Activated T-cell treated with anti-CD3 and anti-CD28 coated beads, Interleukin-2, amount 50 U/mL, for 1 hour (primary cell): ENCODE data around the gene RAB44.

Experiments used
- DNase-seq: peaks from one replicate; pipeline ENCODE4 v3.0.0-alpha.2; 2020

RAB44 gene

DNA sequence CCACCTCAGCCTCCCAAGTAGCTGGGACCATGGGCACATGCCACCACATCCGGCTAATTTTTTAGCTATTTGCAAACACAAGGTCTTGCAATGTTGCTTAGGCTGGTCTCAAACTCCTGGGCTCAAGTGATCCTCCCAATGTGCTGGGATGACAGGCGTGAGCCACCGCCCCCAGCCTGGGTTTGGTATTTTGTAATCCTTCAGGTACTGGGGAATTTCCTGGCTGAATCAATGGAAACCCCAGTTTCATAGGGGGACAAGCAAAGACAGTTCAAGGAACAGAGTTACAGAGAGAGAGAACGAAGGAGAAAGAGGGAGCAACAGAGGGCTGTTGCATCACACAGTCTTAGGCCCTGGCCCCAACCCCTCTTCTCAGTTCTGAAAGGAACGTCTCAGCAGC is 35.7 kb downstream of the RAB44 start:
- DNase-seq = no peak

DNA sequence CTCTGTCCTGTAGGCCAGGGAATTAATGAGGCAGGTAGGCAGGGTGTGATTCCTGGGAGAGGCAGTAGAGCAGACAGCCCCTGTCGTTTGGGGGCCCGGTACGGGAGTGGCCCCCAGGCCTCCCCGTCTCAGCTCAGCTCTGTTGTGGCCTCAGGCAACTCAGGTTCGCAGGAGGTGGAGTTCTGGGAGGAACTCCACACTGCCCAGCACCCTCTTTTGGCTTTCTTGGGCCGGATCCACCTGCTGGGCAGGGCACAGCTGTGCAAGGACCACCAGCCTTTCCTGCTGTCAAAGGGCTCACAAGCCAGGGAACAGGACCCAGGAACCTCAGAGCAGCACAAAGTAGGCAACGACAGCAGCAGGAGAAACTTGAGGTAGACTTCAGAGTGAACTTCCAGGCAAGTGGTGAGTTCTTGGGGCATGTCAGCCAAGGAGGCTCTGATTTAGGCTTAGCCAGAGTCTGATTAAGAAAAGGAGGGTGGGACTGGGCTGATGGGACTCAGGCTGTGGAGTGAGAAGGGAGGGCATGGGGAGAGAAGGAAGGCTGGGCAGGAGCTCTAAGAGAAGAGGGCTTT is 36.9 kb downstream of the RAB44 start:
- no peak for DNase-seq

DNA sequence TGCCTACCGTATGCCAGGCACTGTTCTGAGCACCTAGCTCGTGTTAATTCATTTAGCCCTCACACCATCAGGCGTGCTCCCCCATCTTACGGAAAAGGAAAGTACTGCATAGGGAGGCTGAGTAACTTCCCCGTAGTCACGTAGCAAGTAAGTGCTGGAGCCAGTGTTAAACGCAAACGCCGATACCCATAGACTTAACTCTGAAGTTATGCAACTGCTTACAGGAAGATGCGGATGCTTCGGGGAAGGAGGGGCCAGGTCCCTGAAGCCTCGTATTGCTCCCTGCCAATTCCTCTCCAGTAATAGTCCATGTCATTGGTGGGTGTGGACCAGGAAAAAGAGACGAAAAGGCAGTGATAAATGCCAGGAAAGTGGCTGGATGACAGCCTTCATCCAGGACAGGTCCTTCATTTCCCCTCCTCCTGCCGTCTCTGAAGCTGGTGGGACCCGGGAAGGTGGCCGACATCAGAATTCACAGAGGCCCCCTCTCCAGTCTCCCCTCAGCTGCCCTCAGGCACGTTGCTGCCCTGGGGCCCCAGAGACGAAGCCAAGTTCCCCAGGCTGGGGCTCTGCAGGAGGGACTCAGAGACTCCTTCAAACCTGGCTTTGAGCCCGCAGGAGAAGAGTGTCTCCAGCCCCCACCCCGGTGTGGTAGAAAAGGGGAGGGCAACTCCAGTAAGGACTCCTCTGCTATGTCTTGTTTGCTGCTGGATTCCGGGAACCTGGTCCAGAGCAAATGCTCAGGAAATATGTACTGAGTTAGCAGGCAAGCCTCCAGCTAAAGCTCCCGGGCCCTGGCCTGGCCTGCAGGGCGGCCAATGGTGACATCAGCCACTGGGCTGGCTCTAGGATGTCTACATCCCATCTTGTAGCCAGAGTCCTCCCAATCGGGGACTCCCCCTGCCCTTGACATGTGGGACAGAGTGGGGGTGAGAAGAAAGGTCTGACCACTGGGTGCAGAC is 37.8 kb downstream of the RAB44 start:
- no peak for DNase-seq

DNA sequence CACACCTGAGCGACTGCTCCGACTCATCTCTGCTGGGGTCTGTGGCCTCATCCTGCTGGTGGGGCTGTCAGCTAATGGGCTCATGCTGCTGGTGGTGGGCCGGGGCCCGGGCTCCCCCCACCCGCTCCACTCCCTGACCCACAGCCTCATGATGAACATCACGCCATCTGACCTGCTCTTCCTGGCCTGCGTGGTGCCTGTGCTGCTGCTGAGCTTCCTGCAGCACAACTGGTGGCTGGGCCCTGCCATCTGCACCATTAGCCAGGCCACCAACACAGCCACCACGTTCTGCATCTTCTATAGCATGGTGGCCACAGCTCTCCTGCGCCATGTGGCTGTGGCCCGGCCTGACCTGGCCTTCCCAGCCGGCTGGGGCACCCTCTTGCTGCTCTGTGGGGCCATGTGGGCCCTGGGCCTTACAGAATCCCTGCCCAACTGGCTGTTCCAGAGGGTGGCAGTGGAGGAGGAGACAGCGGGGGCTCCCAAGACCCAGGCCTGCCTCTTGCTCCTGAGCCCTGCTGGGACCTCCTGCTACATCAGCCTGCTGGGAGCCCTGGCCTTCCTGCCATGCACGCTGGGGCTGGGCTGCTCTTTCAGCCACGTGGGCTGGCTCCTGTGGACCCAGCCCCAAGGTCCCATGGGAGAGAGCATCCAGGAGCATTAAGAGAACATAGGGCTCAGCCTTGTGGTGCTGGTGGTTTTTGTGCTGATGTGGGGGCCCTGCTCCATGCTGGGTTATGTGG is 39.6 kb downstream of the RAB44 start:
- no peak for DNase-seq

DNA sequence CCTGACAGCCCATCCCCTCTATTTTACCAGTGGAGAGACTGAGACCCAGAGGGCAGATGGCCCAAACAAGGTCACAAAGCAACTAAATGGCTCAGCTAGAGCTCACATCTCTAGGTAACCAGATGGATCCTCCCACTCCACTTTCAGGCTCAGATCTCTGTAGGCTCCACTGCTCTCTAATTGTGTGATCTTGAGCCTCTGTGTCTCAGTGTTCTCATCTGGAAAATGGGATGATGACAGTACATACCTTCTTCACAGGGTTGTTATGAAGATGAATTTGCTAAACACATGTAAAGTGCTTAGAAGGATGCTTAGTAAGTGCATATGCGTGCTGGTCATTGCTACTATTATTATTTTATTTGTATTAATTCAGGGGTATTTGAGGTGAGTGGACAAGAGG is 40.5 kb downstream of the RAB44 start:
- DNase-seq = no peak

DNA sequence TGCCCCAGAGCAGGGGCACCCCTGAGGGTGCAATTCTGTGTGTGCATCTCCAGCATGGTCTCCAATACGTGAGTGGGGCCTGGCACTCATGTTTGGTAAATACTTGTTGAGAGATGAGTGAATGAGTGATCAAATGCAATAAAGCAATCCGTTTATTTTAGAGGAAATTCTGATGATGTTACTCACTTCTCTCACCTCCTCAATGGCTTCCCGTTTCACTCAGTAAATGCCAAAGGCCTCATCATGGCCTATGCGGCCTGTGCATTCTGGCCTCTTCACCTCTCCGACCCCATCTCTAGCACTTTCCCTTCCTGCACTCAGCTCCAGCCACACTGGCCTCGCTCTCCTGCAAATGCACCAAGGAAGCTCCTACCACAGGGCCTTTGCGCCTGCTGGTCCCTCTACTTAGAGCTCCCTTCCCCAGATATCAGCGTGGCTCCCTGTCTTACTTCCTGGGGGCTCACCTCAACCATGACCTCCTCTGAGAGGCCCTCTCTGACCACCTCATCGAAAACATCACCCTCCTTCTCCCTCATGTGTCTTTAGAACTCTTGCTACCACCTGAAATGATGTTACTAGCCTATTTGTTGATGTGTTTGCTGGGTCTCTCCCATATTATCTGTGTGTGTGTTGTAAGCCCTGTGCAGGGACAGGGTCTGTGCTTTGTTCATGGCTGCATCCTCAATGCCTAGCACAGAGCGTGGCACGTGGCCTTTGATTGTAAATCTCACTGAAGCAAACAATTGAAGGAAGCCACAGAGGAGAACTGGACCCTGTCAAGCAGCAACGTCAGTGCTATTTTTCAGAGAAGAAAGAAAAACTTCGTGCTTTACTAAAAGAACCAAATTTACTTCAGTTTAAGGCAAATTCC is 42.6 kb downstream of the RAB44 start:
- DNase-seq = no peak

DNA sequence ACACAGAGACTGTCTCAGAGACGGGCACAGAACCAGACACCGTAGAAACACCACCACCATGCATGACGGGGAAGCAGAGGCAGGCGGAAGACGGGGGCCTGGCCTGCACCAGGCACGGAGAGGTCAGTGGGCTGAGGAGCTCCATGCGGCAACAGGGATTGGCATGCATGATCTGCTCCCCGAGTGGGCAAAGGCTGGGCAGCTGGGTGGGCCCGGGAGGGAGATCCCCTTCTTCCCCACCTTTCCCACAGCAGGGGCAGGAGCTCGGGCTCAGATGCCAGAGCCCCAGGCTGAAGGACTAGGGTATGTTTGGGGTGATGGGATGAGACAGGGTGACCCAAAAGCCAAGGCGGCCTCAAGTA is 43.2 kb downstream of the RAB44 start:
- no peak for DNase-seq

DNA sequence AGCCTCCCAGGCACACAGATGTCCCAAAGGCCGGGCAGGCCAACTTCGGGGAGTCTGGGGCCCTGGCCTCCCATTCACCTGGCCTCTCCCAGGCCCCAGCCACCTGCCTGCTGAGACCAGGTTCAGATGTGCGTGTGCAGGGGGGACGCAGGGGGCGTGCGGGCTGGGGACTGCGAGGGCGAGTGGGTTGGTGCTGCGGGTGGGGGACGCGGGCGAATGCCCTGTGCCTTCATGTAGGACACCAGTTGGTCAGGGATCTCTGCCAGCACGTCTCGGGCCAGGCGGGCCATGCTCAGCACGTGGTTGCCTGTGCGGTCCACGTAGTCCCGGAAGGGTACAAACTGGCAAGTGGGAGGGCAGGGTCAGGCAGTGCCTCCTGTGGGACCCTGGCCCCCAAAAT is 44.5 kb downstream of the RAB44 start:
- DNase-seq = no peak

DNA sequence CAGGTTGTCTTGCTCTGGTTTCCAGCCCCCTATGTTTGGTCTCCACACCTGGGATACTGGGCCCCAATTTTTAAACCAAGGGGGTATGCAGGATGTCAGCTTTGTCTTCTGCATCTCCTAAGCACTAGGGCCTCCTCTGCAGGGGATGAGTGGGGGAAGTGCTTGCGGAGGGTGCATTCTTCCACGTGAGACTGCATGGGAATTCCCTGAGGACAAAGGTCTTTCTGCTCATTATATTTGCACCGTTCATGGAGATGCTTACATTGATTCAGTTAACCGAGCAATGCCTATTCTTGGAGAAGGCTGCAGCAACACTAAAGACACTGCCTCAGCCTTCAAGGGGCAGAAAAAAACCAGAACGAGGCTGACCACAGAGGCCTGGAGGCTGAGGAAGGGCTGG is 45.4 kb downstream of the RAB44 start:
- DNase-seq = no peak

DNA sequence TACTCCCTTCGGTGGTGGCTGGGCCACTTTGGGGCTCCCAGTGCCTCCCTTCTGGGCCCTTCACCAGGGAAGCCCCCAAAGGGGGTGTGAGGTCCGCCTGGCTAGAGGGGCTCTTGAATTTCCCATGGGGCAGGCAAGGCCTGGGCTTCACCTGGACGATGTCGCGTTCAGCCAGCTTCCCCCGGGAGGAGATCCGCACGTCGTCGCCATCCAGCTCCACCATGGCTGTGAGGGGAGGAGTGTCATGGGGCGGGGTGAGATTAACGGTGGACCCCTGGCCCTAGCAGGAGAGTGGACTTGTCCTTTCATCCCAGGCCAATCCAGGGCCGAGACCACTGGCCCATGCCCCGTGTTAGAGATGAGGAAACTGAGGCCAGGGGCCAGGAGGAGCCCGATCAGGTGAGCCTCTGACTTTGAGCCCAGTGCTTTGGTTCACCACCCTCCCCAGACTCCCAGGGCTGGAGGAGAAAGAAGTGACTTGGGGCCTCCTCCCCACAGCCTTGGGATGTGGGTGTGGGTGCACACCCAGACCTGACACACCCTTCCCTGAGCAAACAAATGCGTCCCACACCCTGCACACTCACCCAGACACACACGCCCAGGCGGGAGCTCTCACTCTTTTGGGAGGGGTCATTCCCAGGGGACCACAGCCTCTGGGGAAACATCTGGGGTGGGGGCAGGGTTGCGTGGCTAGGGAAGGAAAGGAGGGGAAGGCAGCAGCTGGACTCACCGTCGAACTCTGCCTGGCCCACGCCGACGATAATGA is 46.1 kb downstream of the RAB44 start:
- no peak for DNase-seq

DNA sequence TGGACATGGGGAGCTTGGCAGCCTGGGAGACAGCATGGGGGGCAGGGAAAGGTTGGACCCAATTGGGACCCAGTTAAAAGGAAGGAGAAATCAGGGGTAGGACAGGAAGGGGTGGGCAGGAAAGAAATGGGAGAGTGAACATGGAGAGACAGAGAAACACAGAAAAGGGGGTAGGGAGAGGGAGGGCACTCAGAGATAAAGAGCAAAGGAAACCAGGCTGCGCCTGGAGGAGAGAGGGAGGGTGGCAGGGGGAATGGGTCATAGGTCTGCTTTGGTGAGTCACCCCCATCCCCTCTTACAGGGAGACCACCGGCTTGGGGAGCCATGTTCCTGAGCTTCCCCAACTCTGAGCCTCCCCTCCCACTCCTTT is 46.7 kb downstream of the RAB44 start:
- no peak for DNase-seq

DNA sequence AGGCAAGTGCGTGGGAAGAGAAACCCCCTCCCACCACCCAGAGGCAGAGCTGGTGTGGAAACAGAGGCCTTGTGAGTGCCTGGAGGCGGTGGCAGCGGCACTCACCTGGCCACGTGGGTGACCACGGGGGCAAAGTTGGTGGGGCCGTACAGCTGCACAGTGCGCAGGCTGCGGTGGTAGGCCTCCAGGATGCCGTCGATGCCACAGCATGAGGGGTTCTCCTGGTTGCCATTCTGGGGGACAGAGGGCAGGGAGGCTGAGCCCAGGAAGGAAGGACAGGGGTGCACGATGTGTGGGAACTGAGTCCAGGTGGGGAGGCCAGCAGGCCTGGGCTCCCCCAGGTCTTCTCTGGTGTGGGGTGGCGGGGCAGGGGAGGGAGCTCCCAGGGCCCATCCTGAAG is 47.7 kb downstream of the RAB44 start:
- DNase-seq = no peak

DNA sequence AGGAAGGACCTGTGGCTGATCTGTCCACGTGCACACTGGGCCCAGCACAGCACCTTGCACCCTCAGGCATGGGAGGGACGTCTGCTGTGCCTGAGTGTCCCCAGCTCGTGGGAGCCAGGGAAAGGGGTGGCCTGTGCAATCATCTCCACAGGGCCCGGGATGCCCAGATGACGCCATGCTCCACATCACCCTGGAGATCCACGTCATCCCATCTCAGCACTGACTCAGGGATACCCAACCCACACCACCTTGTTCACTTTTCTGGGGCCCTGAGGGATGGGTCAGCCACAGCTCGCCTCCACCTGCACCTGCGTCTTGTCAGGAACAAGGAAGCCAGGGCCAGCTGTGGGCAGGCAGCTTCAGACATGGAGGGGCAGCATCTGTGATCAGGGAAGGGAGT is 48.2 kb downstream of the RAB44 start:
- DNase-seq = no peak

DNA sequence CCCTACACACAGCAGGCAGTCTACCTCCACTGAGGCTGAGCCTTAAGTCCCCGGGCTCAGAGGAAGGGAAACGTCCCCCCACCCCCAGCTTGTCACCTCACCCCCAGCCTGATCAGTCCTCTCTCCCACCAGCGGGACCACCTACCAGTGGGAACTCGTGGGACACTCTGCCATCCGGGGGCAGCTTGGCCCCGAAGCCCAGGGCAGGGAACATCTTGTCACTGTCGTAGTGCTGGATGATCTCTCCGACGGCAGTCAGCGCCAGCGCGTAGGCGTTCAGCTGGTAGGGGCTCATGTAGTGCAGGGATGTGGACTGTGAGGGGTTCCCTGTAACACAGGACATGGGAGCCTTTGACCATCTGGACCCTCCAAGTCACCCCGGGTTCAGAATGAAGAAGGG is 48.6 kb downstream of the RAB44 start:
- no peak for DNase-seq

DNA sequence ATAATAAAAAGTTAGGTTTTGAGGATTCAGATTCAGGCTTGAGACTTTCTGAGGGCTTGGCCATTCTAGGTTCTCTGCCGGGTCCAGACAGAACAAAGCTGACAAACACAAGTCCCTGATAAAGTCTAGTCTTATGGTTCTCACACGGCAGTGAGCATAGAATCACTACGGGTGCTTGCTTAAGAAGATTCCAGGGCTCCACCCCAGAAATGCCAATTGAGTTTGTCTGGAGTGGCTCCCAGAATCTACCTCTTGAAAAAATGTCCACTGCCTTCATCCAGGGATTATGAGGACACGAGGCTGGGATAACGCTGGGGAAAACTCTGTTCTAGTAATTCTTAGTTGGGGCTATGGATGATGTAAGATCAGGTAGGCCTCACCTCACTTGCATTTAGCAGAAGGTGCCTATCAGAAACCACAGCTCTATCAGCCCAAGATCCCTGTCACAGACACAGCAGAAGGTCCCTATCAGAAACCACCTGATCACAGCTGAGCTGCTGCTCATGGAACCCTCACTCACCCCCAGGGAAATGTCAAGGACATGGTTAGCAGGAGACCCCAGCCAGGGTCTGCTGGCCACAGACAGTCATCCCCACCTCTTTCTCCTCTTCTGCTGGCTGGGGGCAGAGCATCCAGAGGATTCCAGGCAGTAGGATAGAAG is 52.3 kb downstream of the RAB44 start:
- DNase-seq = no peak

DNA sequence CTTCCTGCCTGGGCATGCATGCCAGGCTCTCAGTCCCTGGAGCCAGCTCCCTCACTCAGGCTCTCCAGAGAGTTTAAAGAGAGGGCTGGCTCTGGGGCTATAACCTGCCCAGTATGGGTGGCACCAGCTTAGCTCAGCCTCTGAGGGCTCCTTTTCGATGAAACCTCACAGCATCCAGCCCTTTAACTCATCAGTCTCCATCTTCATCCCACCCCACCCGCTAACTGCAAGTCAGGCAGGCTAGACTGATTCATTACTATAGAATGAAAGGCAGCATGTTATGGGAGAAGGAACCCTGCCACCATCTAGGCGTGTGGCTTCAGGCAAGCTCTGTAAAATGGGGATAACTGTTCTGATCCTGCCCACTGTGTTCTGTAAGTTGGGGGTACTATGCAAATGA is 53.5 kb downstream of the RAB44 start:
- DNase-seq = no peak

DNA sequence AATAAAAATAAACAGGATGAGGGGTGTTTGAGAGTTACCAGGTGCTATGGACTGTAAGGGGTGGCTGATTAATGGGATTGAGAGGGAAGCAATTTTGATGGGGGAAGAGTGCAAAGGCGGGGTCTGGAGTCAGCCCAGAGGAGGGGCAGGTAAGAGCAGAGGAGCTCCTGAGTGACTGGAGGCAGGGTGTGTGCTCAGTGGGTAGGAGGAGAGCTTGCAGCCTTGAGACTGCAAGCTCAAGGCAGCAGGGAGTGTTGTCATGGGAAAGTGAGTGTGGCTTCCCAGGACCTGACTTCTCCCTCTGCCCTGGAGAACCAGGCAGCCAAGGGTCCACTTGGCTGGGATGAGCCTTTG is 54.2 kb downstream of the RAB44 start:
- DNase-seq = no peak

DNA sequence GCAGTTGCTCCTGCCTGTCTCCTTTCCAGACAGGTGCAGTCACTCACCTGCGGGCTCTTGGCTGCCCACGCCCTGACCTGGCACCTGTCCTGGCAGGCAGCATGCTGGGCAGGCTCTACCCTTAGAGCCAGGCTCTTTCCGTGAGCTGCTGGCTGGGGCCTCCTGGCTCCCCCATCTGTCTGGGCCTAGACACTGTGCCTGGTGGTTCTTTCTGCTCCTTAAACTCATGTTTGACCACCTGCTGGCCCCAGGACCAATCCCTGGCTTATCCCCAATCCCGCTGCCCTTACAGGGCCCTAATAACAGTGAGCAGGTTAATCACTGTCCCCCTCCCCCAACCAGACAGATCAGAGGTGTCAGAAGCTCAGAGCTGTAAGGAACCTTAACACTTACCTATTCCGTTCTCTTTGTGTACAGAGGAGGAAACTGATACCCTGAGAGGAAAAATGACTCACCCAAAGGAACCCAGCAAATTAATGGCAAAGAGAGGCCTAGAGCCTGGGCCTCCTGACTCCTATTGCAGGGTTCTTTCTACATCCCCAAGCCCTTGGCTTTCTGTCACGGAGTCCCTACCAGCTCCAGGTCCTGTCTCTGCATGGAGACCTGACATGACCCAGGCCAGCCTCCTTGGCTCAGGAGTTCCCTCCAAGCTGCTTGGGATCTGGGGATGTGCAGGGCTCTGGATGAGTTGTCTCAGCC is 54.7 kb downstream of the RAB44 start:
- DNase-seq = no peak

DNA sequence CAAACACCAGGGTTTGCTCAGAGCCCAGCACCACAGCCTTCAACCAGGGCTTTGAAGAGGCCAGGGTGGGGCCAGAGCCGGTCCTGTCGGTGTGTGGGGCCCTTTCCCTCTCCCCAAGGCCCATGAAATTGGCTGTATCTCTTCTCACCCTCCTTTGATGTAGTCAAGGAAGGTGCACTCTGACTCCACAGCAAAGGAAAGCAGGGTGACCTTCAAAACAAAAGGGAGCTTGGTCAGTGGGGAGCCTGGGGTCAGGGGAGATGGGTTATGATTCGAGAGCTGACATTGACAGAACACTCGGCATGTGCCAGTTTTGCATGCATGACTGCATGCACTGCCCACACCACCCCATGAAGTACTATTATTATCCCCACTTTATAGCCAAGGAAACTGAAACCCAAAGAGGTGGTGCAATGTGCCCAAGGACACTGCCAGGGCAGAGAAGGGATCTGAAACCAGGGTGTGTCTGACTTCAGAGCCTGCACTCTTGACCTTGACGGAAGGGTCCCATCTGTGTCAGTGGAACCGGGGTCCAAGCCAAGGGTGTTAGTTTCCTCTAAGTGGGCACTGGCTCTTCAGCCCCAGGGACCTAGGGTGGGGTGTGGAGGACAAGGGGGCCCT is 55.4 kb downstream of the RAB44 start:
- DNase-seq = no peak

DNA sequence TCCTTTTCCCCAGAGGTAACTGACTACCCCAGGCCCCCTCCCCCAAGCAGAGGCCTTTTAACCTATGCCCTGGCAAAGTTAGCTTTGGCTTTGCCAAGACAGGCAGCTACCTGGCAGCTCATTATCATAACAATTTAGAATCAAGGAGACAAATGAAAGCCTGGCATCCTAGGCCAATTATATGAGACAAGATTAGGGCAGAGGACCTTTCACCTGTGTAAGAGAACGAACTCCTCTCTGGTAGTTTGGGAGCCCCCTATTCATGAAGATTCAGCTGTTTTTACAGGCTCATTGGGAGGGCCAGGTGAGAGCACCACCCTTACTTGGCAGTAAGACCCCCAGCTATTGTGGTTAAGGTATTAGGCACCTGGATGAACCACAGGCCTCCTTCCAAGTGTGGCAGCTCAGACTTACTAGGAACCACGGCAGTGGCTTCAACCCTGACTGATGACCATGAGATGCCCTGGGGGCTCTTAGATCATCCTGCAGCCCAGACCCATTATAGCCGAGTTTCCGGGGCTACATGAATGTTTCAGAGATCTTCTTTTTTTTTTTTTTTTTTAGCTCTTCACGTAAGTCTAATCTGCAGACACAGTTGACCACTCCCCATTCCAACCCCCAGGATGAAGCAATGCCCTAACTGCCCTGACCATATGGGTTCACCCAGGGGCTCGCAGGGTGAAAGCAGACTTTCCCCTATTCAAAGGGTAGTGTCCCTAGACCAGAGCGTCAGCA is 56.2 kb downstream of the RAB44 start:
- DNase-seq = no peak
